ENCODE data around the gene SHISA6. TPM values are rescaled to one million over a fixed set of nuclear protein-coding genes. Genes with fewer than 3 reads are reported as not detected.

The SHISA6 gene
- total RNA-seq: not detected in 2 replicates

- DNase-seq (ENCODE audit: low read depth in 2 of 2): no peak
Measured at GRCh38 chr17:11240841-11241610, at the start of gene SHISA6. SHISA6 (plus strand) TSS chr17:11241213.

- DNase-seq (ENCODE audit: low read depth in 2 of 2): no peak
Measured at GRCh38 chr17:11195801-11196200, 45.2 kb upstream of the SHISA6 start.

- no peak for DNase-seq (ENCODE audit: low read depth in 2 of 2)
Measured at GRCh38 chr17:11204991-11205390, 36.0 kb upstream of the SHISA6 start.

GRCh38 chr17:11205659-11206058 is 35.4 kb upstream of the SHISA6 start:
- no peak for DNase-seq (ENCODE audit: low read depth in 2 of 2)

- no peak for DNase-seq (ENCODE audit: low read depth in 2 of 2)
Measured at GRCh38 chr17:11209906-11210305, 31.1 kb upstream of the SHISA6 start.

- no peak for DNase-seq (ENCODE audit: low read depth in 2 of 2)
Measured at GRCh38 chr17:11212792-11213191, 28.2 kb upstream of the SHISA6 start.

- no peak for DNase-seq (ENCODE audit: low read depth in 2 of 2)
Measured at GRCh38 chr17:11216976-11217375, 24.0 kb upstream of the SHISA6 start.

- DNase-seq (ENCODE audit: low read depth in 2 of 2): no peak
Measured at GRCh38 chr17:11221196-11221595, 19.8 kb upstream of the SHISA6 start.

GRCh38 chr17:11221721-11222120 is 19.3 kb upstream of the SHISA6 start:
- DNase-seq (ENCODE audit: low read depth in 2 of 2): no peak

- DNase-seq (ENCODE audit: low read depth in 2 of 2): no peak
Measured at GRCh38 chr17:11238705-11239104, 2.3 kb upstream of the SHISA6 start.

GRCh38 chr17:11239379-11239970 is 1.5 kb upstream of the SHISA6 start:
- DNase-seq (ENCODE audit: low read depth in 2 of 2): no peak

GRCh38 chr17:11240041-11240840 is 772 bp upstream of the SHISA6 start:
- DNase-seq (ENCODE audit: low read depth in 2 of 2): peak in 1 of 2 donors; percentile 2

GRCh38 chr17:11241611-11242226 is 706 bp downstream of the SHISA6 start:
- no peak for DNase-seq (ENCODE audit: low read depth in 2 of 2)

GRCh38 chr17:11242411-11242810 is 1.4 kb downstream of the SHISA6 start:
- DNase-seq (ENCODE audit: low read depth in 2 of 2): no peak

GRCh38 chr17:11244776-11245175 is 3.8 kb downstream of the SHISA6 start:
- no peak for DNase-seq (ENCODE audit: low read depth in 2 of 2)

- DNase-seq (ENCODE audit: low read depth in 2 of 2): no peak
Measured at GRCh38 chr17:11245187-11245586, 4.2 kb downstream of the SHISA6 start.

GRCh38 chr17:11245791-11246190 is 4.8 kb downstream of the SHISA6 start:
- no peak for DNase-seq (ENCODE audit: low read depth in 2 of 2)

- no peak for DNase-seq (ENCODE audit: low read depth in 2 of 2)
Measured at GRCh38 chr17:11250161-11250560, 9.1 kb downstream of the SHISA6 start.

GRCh38 chr17:11251561-11252107 is 10.6 kb downstream of the SHISA6 start:
- no peak for DNase-seq (ENCODE audit: low read depth in 2 of 2)

GRCh38 chr17:11252146-11252545 is 11.1 kb downstream of the SHISA6 start:
- DNase-seq (ENCODE audit: low read depth in 2 of 2): no peak

- DNase-seq (ENCODE audit: low read depth in 2 of 2): no peak
Measured at GRCh38 chr17:11256877-11257276, 15.9 kb downstream of the SHISA6 start.
